Measurements from ENCODE around the gene PIPOX. TPM values are rescaled to one million over a fixed set of nuclear protein-coding genes. Genes with fewer than 3 reads are reported as not detected.

PIPOX gene
- total and polyA plus RNA-seq, 2 donors (not counting 3 experiments of a cell fraction or from before 2014, with no cell fraction given): 0.62 to 2.5 TPM

GRCh38 chr17:29076722-29077121 lies 33.8 kb downstream of the PIPOX start:
- BruUV-seq (replicated peaks): no TSS peak
- TF ChIP-seq CTCF (IDR thresholded peaks at IDR 0.05; ENCODE audit: extremely low read depth in 1 of 2, insufficient read depth in 1 of 2, low read depth in 1 of 2, low read length in 2 of 2) (no peak), FOS (IDR thresholded peaks at IDR 0.05; ENCODE audit: borderline replicate concordance, insufficient read depth, low read length) (no peak), EZH2 (IDR thresholded peaks at IDR 0.05; ENCODE audit: borderline replicate concordance, low read depth, low read length, severe bottlenecking) (no peak), POLR2A (IDR thresholded peaks at IDR 0.05; ENCODE audit: low read depth, low read length) (no peak), MYC (IDR thresholded peaks at IDR 0.05; ENCODE audit: low read depth, low read length) (no peak), JUN (IDR thresholded peaks at IDR 0.05; ENCODE audit: borderline replicate concordance, insufficient read depth, insufficient read length, low read depth) (no peak), POLR2AphosphoS5 (IDR thresholded peaks at IDR 0.05; ENCODE audit: insufficient read depth, low read depth, low read length) (no peak), MAX (IDR thresholded peaks at IDR 0.05; ENCODE audit: insufficient read depth, insufficient read length) (no peak), GATA2 (IDR thresholded peaks at IDR 0.05; ENCODE audit: insufficient read depth, insufficient read length, low read depth, low read length) (no peak)
- POLR2A ChIA-PET: no interaction called here
- H3K4me3 ChIP-seq (replicated peaks in 1 of 3; ENCODE audit: insufficient read depth in 1 of 3, low read depth in 1 of 3, low read length in 3 of 3): no peak overlapping the region
- dilution Hi-C loops (cut with MboI; ENCODE audit: extremely low pct_ligation_motif_present, low sequenced_read_pairs): no loop called here
- no peaks in the 10 kb centered on the region for H3K79me2 ChIP-seq (ENCODE audit: control insufficient read depth, insufficient read depth, low read length)
- no peaks in the 10 kb centered on the region for H4K20me1 ChIP-seq (replicated peaks; ENCODE audit: control insufficient read depth, extremely low read depth, insufficient read depth, low read length)
- FAIRE-seq (no peak), DNase-seq (ENCODE audit: low read depth, low spot score) (no peak)
- no peaks in the 10 kb centered on the region for H3K9me3 ChIP-seq (replicated peaks; ENCODE audit: control insufficient read depth, insufficient read depth, low read length)
- intact Hi-C loops (cut with micrococcal nuclease): no loop called here
- no peak overlapping the region for H3K4me2 ChIP-seq (ENCODE audit: insufficient read depth, low read length)
- H3K9me1 ChIP-seq (replicated peaks; ENCODE audit: control insufficient read depth, extremely low read depth, insufficient read depth, low read length): no peaks in the 10 kb centered on the region
- no peak overlapping the region for H3K27ac ChIP-seq (ENCODE audit: insufficient read depth, low read depth, low read length)
- no peaks in the 10 kb centered on the region for H3K4me1 ChIP-seq (ENCODE audit: control insufficient read depth, extremely low read depth, insufficient read depth, low read length)
- H3K9ac ChIP-seq (replicated peaks; ENCODE audit: extremely low read depth, insufficient read depth, low read length): no peak overlapping the region
- CTCF ChIA-PET: interaction anchor here (0.8 to 1.3 kb wide), 3 partner anchors 35 to 111 kb away, joined by 3 to 8 read pairs (median 3); no protein-coding TSS in a partner anchor
- H2AFZ ChIP-seq (ENCODE audit: low read depth, low read length): no peak overlapping the region
- H3K27me3 ChIP-seq (ENCODE audit: control insufficient read depth in 2 of 2, insufficient read depth in 2 of 2, low read length in 2 of 2): peaks cover 4% of the 10 kb centered on the region in 2 experiments
- H3K36me3 ChIP-seq (ENCODE audit: control insufficient read depth in 2 of 2, extremely low read depth in 1 of 2, insufficient read depth in 2 of 2, low read length in 2 of 2): no peaks in the 10 kb centered on the region
